ENCODE measurements around the gene FAT1.

DNA sequence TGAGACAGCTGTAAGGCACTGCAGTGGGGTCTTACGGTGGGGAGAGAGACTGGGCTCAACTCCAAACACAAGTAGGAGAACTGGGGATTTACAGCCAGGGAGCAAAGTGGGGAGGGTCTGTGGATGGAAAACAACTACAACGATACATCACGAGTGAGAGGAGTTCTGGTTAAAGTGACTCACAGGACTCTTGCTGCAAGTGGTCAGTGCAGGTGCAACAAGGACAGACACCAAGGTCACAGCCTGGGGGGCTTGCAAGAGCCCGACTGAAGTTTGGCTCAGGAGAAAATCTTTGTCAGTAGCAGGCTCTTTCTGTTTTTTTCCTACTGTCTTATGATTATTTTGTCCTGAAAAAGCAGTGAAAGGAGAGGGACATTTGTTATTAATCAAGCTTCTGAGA, 10.1 kb upstream of the FAT1 start:
- TF ChIP-seq POLR2AphosphoS5 (IDR thresholded peaks at IDR 0.05) (no peak), EP300 (IDR thresholded peaks at IDR 0.05; ENCODE audit: low read depth) (no peak)
- TF ChIP-seq, protein P1, sequence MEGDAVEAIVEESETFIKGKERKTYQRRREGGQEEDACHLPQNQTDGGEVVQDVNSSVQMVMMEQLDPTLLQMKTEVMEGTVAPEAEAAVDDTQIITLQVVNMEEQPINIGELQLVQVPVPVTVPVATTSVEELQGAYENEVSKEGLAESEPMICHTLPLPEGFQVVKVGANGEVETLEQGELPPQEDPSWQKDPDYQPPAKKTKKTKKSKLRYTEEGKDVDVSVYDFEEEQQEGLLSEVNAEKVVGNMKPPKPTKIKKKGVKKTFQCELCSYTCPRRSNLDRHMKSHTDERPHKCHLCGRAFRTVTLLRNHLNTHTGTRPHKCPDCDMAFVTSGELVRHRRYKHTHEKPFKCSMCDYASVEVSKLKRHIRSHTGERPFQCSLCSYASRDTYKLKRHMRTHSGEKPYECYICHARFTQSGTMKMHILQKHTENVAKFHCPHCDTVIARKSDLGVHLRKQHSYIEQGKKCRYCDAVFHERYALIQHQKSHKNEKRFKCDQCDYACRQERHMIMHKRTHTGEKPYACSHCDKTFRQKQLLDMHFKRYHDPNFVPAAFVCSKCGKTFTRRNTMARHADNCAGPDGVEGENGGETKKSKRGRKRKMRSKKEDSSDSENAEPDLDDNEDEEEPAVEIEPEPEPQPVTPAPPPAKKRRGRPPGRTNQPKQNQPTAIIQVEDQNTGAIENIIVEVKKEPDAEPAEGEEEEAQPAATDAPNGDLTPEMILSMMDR (IDR thresholded peaks at IDR 0.05), result no peak
